ENCODE data around the gene NOB1. TPM values are rescaled to one million over a fixed set of nuclear protein-coding genes. Genes with fewer than 3 reads are reported as not detected.

NOB1 gene
- total RNA-seq, 4 donors from 2014 or later: 15.9 to 50.5 (median 21.0) TPM

DNA sequence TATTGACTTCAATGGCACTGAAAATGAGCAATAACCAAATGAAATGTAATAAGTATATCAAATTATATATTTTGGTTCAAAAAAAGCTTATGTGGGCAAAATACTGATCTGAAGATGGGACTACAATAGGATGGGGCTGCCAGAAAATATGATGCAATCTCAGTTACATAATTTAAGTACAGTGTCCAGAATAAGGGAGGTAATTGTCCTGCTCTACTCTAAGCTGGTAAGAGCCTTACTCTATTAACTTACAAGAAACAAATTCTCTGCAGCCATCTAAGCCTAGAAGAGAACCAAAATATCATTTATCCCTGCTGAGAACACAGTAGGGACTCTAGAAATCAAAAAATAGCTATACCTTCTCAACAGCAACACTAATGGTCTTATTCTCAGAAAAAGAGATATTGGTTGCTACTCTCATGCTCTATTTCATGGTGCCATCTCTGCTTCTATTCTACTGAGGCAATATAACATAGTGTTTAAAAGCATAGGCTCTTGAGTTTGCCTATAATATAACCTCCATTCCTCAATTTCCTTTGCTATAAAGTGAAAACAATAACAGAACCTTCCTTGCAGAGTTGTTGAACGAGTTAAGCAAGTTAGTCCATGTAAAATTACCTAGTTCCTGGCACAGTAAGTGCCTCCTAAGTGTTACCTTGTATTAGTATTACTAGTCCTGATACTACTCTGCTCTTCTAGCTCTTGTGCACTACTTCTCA, 48.3 kb downstream of the NOB1 start:
- no peak for DNase-seq
- Histone ChIP-seq H3K27me3 (no peaks in the 10 kb centered on the region), H3K27ac (no peak overlapping the region), H3K4me3 (no peak overlapping the region), H3K9me3 (no peaks in the 10 kb centered on the region), H3K4me1 (no peaks in the 10 kb centered on the region), H3K36me3 (no peaks in the 10 kb centered on the region)
- TF ChIP-seq POLR2A (IDR thresholded peaks at IDR 0.05): no peak
- TF ChIP-seq, protein P1, sequence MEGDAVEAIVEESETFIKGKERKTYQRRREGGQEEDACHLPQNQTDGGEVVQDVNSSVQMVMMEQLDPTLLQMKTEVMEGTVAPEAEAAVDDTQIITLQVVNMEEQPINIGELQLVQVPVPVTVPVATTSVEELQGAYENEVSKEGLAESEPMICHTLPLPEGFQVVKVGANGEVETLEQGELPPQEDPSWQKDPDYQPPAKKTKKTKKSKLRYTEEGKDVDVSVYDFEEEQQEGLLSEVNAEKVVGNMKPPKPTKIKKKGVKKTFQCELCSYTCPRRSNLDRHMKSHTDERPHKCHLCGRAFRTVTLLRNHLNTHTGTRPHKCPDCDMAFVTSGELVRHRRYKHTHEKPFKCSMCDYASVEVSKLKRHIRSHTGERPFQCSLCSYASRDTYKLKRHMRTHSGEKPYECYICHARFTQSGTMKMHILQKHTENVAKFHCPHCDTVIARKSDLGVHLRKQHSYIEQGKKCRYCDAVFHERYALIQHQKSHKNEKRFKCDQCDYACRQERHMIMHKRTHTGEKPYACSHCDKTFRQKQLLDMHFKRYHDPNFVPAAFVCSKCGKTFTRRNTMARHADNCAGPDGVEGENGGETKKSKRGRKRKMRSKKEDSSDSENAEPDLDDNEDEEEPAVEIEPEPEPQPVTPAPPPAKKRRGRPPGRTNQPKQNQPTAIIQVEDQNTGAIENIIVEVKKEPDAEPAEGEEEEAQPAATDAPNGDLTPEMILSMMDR (IDR thresholded peaks at IDR 0.05): no peak
- intact Hi-C loops (cut with DNase I; ENCODE audit: low total_unique reads): loop anchor here (10.0 kb wide), 1 partner anchor 48 kb away; the partner anchor contains the start of gene NOB1

DNA sequence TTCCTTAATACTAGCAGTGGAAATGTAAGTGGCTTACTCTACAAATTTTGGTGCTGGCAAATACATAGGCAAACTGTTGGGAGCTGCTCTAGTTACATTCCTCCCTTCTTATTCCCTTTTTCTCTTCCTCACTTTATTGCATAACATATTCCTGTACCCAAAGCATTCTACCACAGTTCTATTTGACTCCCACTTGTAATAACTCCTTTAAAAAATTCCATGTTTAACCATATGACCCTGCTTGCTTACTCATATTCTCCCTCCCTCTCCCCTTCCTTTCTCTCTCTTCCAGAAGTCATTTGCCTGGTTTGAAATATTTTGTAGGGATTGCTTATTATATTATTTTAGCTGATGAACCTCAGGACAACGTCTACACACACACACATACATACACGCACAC, 51.1 kb downstream of the NOB1 start:
- no peaks in the 10 kb centered on the region for H3K4me1 ChIP-seq
- H3K9me3 ChIP-seq: no peaks in the 10 kb centered on the region
- DNase-seq: no peak
- H3K36me3 ChIP-seq: no peaks in the 10 kb centered on the region
- intact Hi-C loops (cut with DNase I; ENCODE audit: low total_unique reads): loop anchor here (10.0 kb wide), 1 partner anchor 51 kb away; the partner anchor contains the start of gene NOB1
- no peaks in the 10 kb centered on the region for H3K27me3 ChIP-seq
- H3K4me3 ChIP-seq: no peak overlapping the region
- TF ChIP-seq, protein P1 (IDR thresholded peaks at IDR 0.05): no peak
- no peak for TF ChIP-seq POLR2A (IDR thresholded peaks at IDR 0.05)
- no peak overlapping the region for H3K27ac ChIP-seq

DNA sequence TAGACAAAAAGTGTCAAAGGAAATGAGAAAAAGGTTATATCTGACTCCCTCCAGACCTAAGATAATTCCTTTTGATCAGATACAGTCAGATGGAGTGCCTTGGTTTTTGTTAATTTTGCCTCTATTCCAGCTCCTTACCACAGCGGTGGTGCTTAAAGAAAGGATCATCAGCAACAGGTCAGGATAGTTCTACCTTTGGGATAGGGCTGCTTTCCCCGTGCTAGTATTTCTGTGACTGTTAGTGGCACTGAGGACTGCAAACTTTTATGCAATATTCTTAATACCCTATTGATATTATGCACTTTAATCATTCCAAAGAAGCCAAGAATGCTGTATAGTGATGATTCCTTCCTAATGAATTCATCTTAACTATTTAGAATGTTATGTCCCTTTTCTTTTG, 52.9 kb downstream of the NOB1 start:
- H3K9me3 ChIP-seq: no peaks in the 10 kb centered on the region
- intact Hi-C loops (cut with DNase I; ENCODE audit: low total_unique reads): loop anchor here (10.0 kb wide), 1 partner anchor 53 kb away; the partner anchor contains the start of gene NOB1
- DNase-seq: no peak

DNA sequence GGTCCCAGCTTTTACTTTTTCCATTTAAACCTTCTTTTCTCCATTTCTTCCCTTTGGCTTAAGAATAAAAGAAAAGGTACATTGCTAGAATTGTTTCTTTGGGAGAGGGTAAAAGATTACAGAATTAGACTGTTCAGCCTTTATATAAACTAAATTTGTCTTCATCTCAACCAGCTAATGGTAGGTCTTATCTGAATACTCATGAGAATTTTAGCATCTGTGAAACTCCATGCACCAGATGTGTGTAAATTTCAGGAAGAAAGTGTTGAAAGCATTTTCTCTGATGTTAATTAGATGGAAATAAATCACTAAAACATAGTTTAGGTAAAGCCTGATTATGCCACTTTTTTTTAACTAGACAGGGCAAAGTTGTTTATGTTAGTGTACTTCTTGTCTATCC, 53.3 kb downstream of the NOB1 start:
- intact Hi-C loops (cut with DNase I; ENCODE audit: low total_unique reads): loop anchor here (10.0 kb wide), 1 partner anchor 53 kb away; the partner anchor contains the start of gene NOB1
- TF ChIP-seq, protein P1 (IDR thresholded peaks at IDR 0.05): no peak
- TF ChIP-seq POLR2A (IDR thresholded peaks at IDR 0.05): no peak
- no peaks in the 10 kb centered on the region for H3K4me1 ChIP-seq

More for the DNA sequence above, 52.9 kb downstream of the NOB1 start:
- H3K36me3 ChIP-seq: no peaks in the 10 kb centered on the region
- H3K27me3 ChIP-seq: no peaks in the 10 kb centered on the region
- H3K4me1 ChIP-seq: no peaks in the 10 kb centered on the region
- H3K27ac ChIP-seq: no peak overlapping the region
- H3K4me3 ChIP-seq: no peak overlapping the region
- TF ChIP-seq, protein P1 (IDR thresholded peaks at IDR 0.05): no peak
- TF ChIP-seq POLR2A (IDR thresholded peaks at IDR 0.05): no peak

DNA sequence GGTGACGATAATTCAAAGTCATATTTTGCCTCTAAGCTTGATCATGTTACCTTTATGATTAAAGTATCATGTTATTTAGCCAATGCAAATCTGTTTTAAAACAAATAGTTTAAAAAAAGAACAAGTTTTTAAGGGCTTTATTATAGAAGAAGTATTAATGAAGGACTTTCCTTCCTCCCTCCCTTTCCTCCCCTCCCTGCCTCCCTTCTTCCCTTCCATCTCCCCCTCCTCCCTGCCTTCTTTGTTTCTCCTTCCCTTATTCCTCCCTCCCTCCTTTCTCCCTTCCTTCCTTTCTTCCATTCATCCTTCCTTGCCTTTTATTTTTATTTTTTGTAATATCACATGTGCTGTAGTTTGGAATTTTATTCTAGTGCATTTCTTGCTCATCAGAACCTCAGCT, 54.8 kb downstream of the NOB1 start:
- no peak overlapping the region for H3K4me3 ChIP-seq
- H3K36me3 ChIP-seq: no peaks in the 10 kb centered on the region
- H3K27me3 ChIP-seq: no peaks in the 10 kb centered on the region
- no peaks in the 10 kb centered on the region for H3K9me3 ChIP-seq
- DNase-seq: no peak
- TF ChIP-seq, protein P1 (IDR thresholded peaks at IDR 0.05): no peak
- TF ChIP-seq POLR2A (IDR thresholded peaks at IDR 0.05): no peak
- no peak overlapping the region for H3K27ac ChIP-seq
- intact Hi-C loops (cut with DNase I; ENCODE audit: low total_unique reads): loop anchor here (10.0 kb wide), 1 partner anchor 55 kb away; the partner anchor contains the start of gene NOB1
- H3K4me1 ChIP-seq: no peaks in the 10 kb centered on the region

More for the DNA sequence above, 53.3 kb downstream of the NOB1 start:
- Histone ChIP-seq H3K27me3 (no peaks in the 10 kb centered on the region), H3K36me3 (no peaks in the 10 kb centered on the region), H3K4me3 (no peak overlapping the region), H3K27ac (no peak overlapping the region), H3K9me3 (no peaks in the 10 kb centered on the region)
- DNase-seq: no peak
